Measurements from ENCODE around the gene RTN4RL1. TPM values are rescaled to one million over a fixed set of nuclear protein-coding genes. Genes with fewer than 3 reads are reported as not detected.
A peak's percentile ranks its signal among the peaks of the same experiment; 100 is the strongest.
"Not testable (repeated sequence)": the region's sequence is repeated elsewhere in the genome, so short reads cannot be mapped to it uniquely, and the experiment has no call there.

RTN4RL1 gene
- total RNA-seq, 1 experiment from 2014 or later: 1.7 TPM

- in situ Hi-C loops (cut with HindIII; ENCODE audit: low pct_unique_long_range_greater_than_20kb, low sequenced_read_pairs): no loop called here
- no peak for DNase-seq (ENCODE audit: low read depth, low spot score)
Observed at GRCh38 chr17:1905190-1905913, 119.8 kb downstream of the RTN4RL1 start.

GRCh38 chr17:1904273-1905182, 120.6 kb downstream of the RTN4RL1 start:
- DNase-seq (ENCODE audit: low read depth, low spot score): no peak
- in situ Hi-C loops (cut with HindIII; ENCODE audit: low pct_unique_long_range_greater_than_20kb, low sequenced_read_pairs): no loop called here

GRCh38 chr17:1899403-1900000, 125.6 kb downstream of the RTN4RL1 start:
- DNase-seq (ENCODE audit: low read depth, low spot score): peak; percentile 30
- in situ Hi-C loops (cut with HindIII; ENCODE audit: low pct_unique_long_range_greater_than_20kb, low sequenced_read_pairs): no loop called here

GRCh38 chr17:1898872-1899271, 126.3 kb downstream of the RTN4RL1 start:
- no peak for DNase-seq (ENCODE audit: low read depth, low spot score)
- in situ Hi-C loops (cut with HindIII; ENCODE audit: low pct_unique_long_range_greater_than_20kb, low sequenced_read_pairs): no loop called here

- DNase-seq (ENCODE audit: low read depth, low spot score): no peak
- in situ Hi-C loops (cut with HindIII; ENCODE audit: low pct_unique_long_range_greater_than_20kb, low sequenced_read_pairs): no loop called here
Observed at GRCh38 chr17:1898332-1898731, 126.8 kb downstream of the RTN4RL1 start.

DNA sequence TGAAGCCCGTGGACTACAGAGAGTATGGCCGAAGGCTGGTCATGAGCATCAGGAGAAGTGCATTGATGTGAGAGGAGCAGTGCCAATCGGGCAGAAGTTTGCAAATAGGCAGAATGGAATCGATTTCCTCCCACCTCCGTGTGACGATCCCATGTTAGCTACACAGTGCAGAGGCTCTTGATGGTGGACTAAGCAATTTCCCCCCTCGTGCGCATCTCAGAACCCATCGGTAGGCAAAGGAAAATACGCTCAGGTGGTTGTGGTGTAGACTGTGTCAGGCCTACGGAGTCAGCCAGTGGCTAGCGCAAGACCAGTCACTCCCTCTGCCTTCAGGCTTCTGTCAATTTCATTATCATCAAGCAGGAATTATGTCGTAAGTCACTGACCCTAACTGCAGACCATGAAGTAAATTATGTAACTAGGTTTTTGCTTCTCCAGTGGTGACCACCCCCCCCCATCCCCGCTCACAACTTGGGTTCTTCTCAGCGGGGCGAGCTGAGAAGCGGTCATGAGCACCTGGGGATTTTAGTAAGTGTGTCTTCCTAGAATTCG, 128.0 kb downstream of the RTN4RL1 start:
- in situ Hi-C loops (cut with HindIII; ENCODE audit: low pct_unique_long_range_greater_than_20kb, low sequenced_read_pairs): no loop called here
- no peak for DNase-seq (ENCODE audit: low read depth, low spot score)

- in situ Hi-C loops (cut with HindIII; ENCODE audit: low pct_unique_long_range_greater_than_20kb, low sequenced_read_pairs): no loop called here
- no peak for DNase-seq (ENCODE audit: low read depth, low spot score)
Observed at GRCh38 chr17:1896243-1897104, 128.7 kb downstream of the RTN4RL1 start.

GRCh38 chr17:1895479-1895878, 129.7 kb downstream of the RTN4RL1 start:
- in situ Hi-C loops (cut with HindIII; ENCODE audit: low pct_unique_long_range_greater_than_20kb, low sequenced_read_pairs): not testable (repeated sequence)

GRCh38 chr17:1894753-1895339, 130.3 kb downstream of the RTN4RL1 start:
- no peak for DNase-seq (ENCODE audit: low read depth, low spot score)
- in situ Hi-C loops (cut with HindIII; ENCODE audit: low pct_unique_long_range_greater_than_20kb, low sequenced_read_pairs): no loop called here

More at GRCh38 chr17:1895479-1895878, 129.7 kb downstream of the RTN4RL1 start:
- DNase-seq (ENCODE audit: low read depth, low spot score): not testable (repeated sequence)

- in situ Hi-C loops (cut with HindIII; ENCODE audit: low pct_unique_long_range_greater_than_20kb, low sequenced_read_pairs): no loop called here
- DNase-seq (ENCODE audit: low read depth, low spot score): no peak
Observed at GRCh38 chr17:1890758-1891450, 134.2 kb downstream of the RTN4RL1 start.

GRCh38 chr17:1888741-1889140, 136.4 kb downstream of the RTN4RL1 start:
- no peak for DNase-seq (ENCODE audit: low read depth, low spot score)
- in situ Hi-C loops (cut with HindIII; ENCODE audit: low pct_unique_long_range_greater_than_20kb, low sequenced_read_pairs): no loop called here

Small RNAs within 50 kb of the gene (small RNA-seq; reads per million reads assigned to genes)
- gene AC090617.9: 0 reads per million in 2 experiments
- 0.08 to 5.8 reads per million in 2 experiments for gene MIR132
- 0 to 1.2 reads per million in 2 experiments for gene MIR212
- gene OVCA2: 0 reads per million in 2 experiments

Other genes with a start within 250 kb of the RTN4RL1 start
- gene SMYD4, start 195.4 kb downstream of the RTN4RL1 start, total RNA-seq (2014; rRNA removed; shearing (Covaris generic)): 10.0 and 12.0 TPM in 2 replicates
- gene RPA1, start 195.3 kb downstream of the RTN4RL1 start, total RNA-seq (2014; rRNA removed; shearing (Covaris generic)): 18.9 and 31.4 TPM in 2 replicates
- gene DPH1, start 4.8 kb upstream of the RTN4RL1 start, total RNA-seq (2014; rRNA removed; shearing (Covaris generic)): 60.2 and 70.1 TPM in 2 replicates
- gene OVCA2, start 16.7 kb upstream of the RTN4RL1 start, total RNA-seq (2014; rRNA removed; shearing (Covaris generic)): 74.9 and 82.0 TPM in 2 replicates
- gene HIC1, start 29.8 kb upstream of the RTN4RL1 start, total RNA-seq (2014; rRNA removed; shearing (Covaris generic)): 0.48 and 0.69 TPM in 2 replicates

Data from SK-MEL-5 (cell line).